Measurements from ENCODE around the gene SMYD3. TPM values are rescaled to one million over a fixed set of nuclear protein-coding genes. Genes with fewer than 3 reads are reported as not detected.

The SMYD3 gene
- total RNA-seq, 1 experiment from 2014 or later: 25.5 TPM

GRCh38 chr1:245880754-245881403, 626.2 kb downstream of the SMYD3 start:
- Histone ChIP-seq H2BK120ac (ENCODE audit: low read depth, low read length, poor library complexity, severe bottlenecking) (no peak overlapping the region), H4K20me1 (ENCODE audit: control insufficient read depth, insufficient read depth, insufficient read length) (no peaks in the 10 kb centered on the region), H2AFZ (ENCODE audit: low read length) (no peak overlapping the region), H2BK12ac (ENCODE audit: insufficient read length, low read depth, low read length) (no peak overlapping the region), H3K18ac (ENCODE audit: insufficient read length, low read depth, low read length) (no peak overlapping the region), H2BK20ac (ENCODE audit: low read depth, low read length, poor library complexity, severe bottlenecking) (no peak overlapping the region), H3K79me1 (ENCODE audit: insufficient read depth, low read depth, low read length, poor library complexity, severe bottlenecking) (no peaks in the 10 kb centered on the region), H3K4me1 (ENCODE audit: insufficient read depth, low read length) (no peaks in the 10 kb centered on the region), H2AK5ac (ENCODE audit: insufficient read length, low read length) (no peak overlapping the region), H3K23ac (ENCODE audit: insufficient read length, low read depth, low read length) (no peak overlapping the region), H3K9ac (ENCODE audit: extremely low read depth, insufficient read length, low read length) (no peak overlapping the region), H3K4me2 (ENCODE audit: insufficient read depth, insufficient read length, low read length) (no peak overlapping the region), H3K27me3 (ENCODE audit: insufficient read depth, low read length) (no peaks in the 10 kb centered on the region), H3K14ac (ENCODE audit: insufficient read depth, low read length) (no peak overlapping the region), H2BK15ac (ENCODE audit: low read depth, low read length) (no peak overlapping the region), H3K79me2 (ENCODE audit: insufficient read depth, low read length) (no peaks in the 10 kb centered on the region), H4K8ac (replicated peaks; ENCODE audit: insufficient read length, low read depth, low read length) (no peak overlapping the region), H3T11ph (ENCODE audit: low read length) (no peak overlapping the region), H3K23me2 (ENCODE audit: insufficient read length, low read depth, low read length, poor library complexity, severe bottlenecking) (no peaks in the 10 kb centered on the region), H4K91ac (ENCODE audit: insufficient read length, low read depth, low read length) (no peak overlapping the region), H3K27ac (ENCODE audit: insufficient read length, low read depth, low read length) (no peak overlapping the region), H3K9me3 (ENCODE audit: control insufficient read depth, low read depth, low read length) (no peaks in the 10 kb centered on the region), H3K4ac (ENCODE audit: low read depth, low read length) (no peak overlapping the region), H3K56ac (ENCODE audit: insufficient read length, low read depth, low read length) (no peak overlapping the region), H2BK5ac (ENCODE audit: insufficient read length, low read length) (no peak overlapping the region), H4K5ac (ENCODE audit: insufficient read length, low read depth, low read length) (no peak overlapping the region)
- no peak overlapping the region for H3K4me3 Mint-ChIP-seq
- no peaks in the 10 kb centered on the region for H3K27me3 Mint-ChIP-seq (ENCODE audit: low read depth)
- WGBS (ENCODE audit: extremely low coverage, insufficient read length, low lambda C conversion rate): no CpG with 5 or more reads among the region's 3 CpGs
- peaks cover 0 to 5% of the 10 kb centered on the region in 2 experiments; a peak in 1 of 5 replicates for H3K9me3 Mint-ChIP-seq
- H3K27ac Mint-ChIP-seq: no peak overlapping the region
- H3K36me3 Mint-ChIP-seq (ENCODE audit: insufficient read depth in 1 of 3, low read depth in 3 of 3): peaks cover 0 to 9% (median 5%) of the 10 kb centered on the region in 3 experiments; a peak in 6 of 7 replicates
- no peak for DNase-seq
- H3K4me1 Mint-ChIP-seq: no peaks in the 10 kb centered on the region
- no peak for TF ChIP-seq CTCF (conservative IDR thresholded peaks at IDR 0.05)

Measured in H9 (cell line).